ENCODE results near the gene CHRM4.

Gene CHRM4

DNA sequence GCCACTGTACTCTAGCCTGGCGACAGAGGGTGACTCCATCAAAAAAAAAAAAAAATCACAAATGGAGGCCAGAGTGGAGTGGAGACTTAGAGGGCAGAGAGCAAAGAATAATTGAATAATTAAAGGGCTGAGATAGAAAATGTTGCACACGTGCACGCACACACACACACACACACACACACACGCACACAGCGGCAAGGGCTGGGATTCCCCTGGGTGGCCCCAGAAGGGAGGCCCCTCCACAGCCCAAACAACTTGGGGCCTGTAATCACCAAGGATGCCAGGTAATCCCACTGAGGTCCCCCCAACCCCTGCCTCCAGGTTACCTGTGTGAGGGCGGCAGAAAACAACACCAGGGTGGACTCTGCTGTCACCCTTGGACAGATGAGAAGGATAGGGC is 56.3 kb downstream of the CHRM4 start:
- no peak overlapping the region for H3K9ac ChIP-seq (ENCODE audit: low read length)

GRCh38 chr11:46334211-46334610 is 57.4 kb downstream of the CHRM4 start:
- Histone ChIP-seq H3K27ac (ENCODE audit: low read depth, low read length) (no peak overlapping the region), H3K4me3 (ENCODE audit: low read depth, low read length) (no peak overlapping the region), H3K9me3 (ENCODE audit: control insufficient read depth, insufficient read depth, low read depth, low read length) (no peaks in the 10 kb centered on the region), H3K4me1 (ENCODE audit: control insufficient read depth, insufficient read depth, low read length) (peaks cover 60% of the 10 kb centered on the region), H3K9ac (ENCODE audit: low read length) (no peak overlapping the region), H3K27me3 (ENCODE audit: control insufficient read depth, insufficient read depth, low read length) (peaks cover 66% of the 10 kb centered on the region), H3K36me3 (ENCODE audit: control insufficient read depth, insufficient read depth, low read length) (no peaks in the 10 kb centered on the region)

More for the DNA sequence above, 56.3 kb downstream of the CHRM4 start:
- Histone ChIP-seq H3K36me3 (ENCODE audit: control insufficient read depth, insufficient read depth, low read length) (no peaks in the 10 kb centered on the region), H3K27me3 (ENCODE audit: control insufficient read depth, insufficient read depth, low read length) (peaks cover 55% of the 10 kb centered on the region), H3K4me3 (ENCODE audit: low read depth, low read length) (no peak overlapping the region), H3K4me1 (ENCODE audit: control insufficient read depth, insufficient read depth, low read length) (peaks cover 66% of the 10 kb centered on the region), H3K9me3 (ENCODE audit: control insufficient read depth, insufficient read depth, low read depth, low read length) (no peaks in the 10 kb centered on the region), H3K27ac (ENCODE audit: low read depth, low read length) (no peak overlapping the region)
